OCI-LY3 (cell line): ENCODE results near the gene RPS6KA1.
A peak's percentile ranks its signal among the peaks of the same experiment; 100 is the strongest.

ENCODE experiments used
- H2AFZ ChIP-seq: fragments of 200-600, 300-600 bp; shearing (Covaris generic); 2 replicates; pipeline ENCODE4 v1.6.0; 2014; ENCODE audit warnings: antibody characterized with exemption, low read depth, low read length
- H3K27ac ChIP-seq: fragments of 200-600, 300-600 bp; sonication (generic); 2 replicates; pipeline ENCODE4 v1.5.1; 2014; ENCODE audit warnings: mild to moderate bottlenecking, low read length, moderate library complexity, mixed read lengths
- H3K27me3 ChIP-seq: fragments of 200-600, 300-600 bp; sonication (generic); 2 replicates; pipeline ENCODE4 v1.6.1; 2014; ENCODE audit warnings: low read depth, low read length, mixed read lengths
- H3K36me3 ChIP-seq: fragments of 200-600, 300-600 bp; sonication (generic); replicated peaks from 2 replicates; pipeline ENCODE3; 2014; ENCODE audit warnings: low read depth, low read length, mixed read lengths
- H3K4me1 ChIP-seq: fragments of 300-600, 200-600 bp; sonication (generic); 2 replicates; pipeline ENCODE4 v1.6.1; 2014; ENCODE audit warnings: low read length, mixed read lengths
- H3K4me2 ChIP-seq: fragments of 200-600, 300-600 bp; sonication (generic); 2 replicates; pipeline ENCODE4 v1.6.1; 2014; ENCODE audit warnings: low read length, mixed read lengths
- H3K4me3 ChIP-seq: fragments of 300-600, 200-600 bp; sonication (generic); 2 replicates; pipeline ENCODE4 v1.5.1; 2014; ENCODE audit warnings: antibody characterized with exemption, mild to moderate bottlenecking, low read length, moderate library complexity
- H3K79me2 ChIP-seq: fragments of 300-600, 200-600 bp; shearing (Covaris generic); 2 replicates; pipeline ENCODE4 v1.6.1; 2014; ENCODE audit warnings: mild to moderate bottlenecking, low read length, mixed read lengths
- H3K9ac ChIP-seq: fragments of 300-600, 200-600 bp; shearing (Covaris generic); 2 replicates; pipeline ENCODE4 v1.6.0; 2014; ENCODE audit warnings: mild to moderate bottlenecking, low read length, moderate library complexity
- H3K9me3 ChIP-seq: fragments of 200-600, 300-600 bp; shearing (Covaris generic); 2 replicates; pipeline ENCODE4 v1.6.1; 2014; ENCODE audit warnings: low read length, mixed read lengths; ENCODE audit not compliant: insufficient read depth
- H4K20me1 ChIP-seq: fragments of 200-600, 300-600 bp; sonication (generic); 2 replicates; pipeline ENCODE4 v1.6.1; 2016; ENCODE audit warnings: low read length, mixed read lengths; ENCODE audit not compliant: insufficient read depth
- EZH2phosphoT487 ChIP-seq: fragments of 200-600 bp; shearing (Covaris generic); IDR thresholded peaks from 2 replicates; pipeline ENCODE4 v1.6.1; 2018; ENCODE audit warnings: antibody characterized with exemption, mixed run types, low read depth
- TF ChIP-seq, protein P1 (sequence below): fragments of 200-600, 300-600 bp; sonication (generic); IDR thresholded peaks from 2 replicates; pipeline ENCODE4 v1.5.1; 2014; ENCODE audit warnings: antibody characterized with exemption, low read length, low read depth

RPS6KA1 gene

GRCh38 chr1:26530895-26531598 lies 1.5 kb downstream of the RPS6KA1 start:
- Histone ChIP-seq H4K20me1 (no peaks in the 10 kb centered on the region), H3K9ac (0 out of 2 replicates have a peak overlapping the region, but pooled peaks have one; percentile 67), H3K9me3 (no peaks in the 10 kb centered on the region), H3K27me3 (no peaks in the 10 kb centered on the region), H3K27ac (no peak overlapping the region), H3K4me3 (peak overlapping the region; percentile 91), H3K4me1 (peaks cover 17% of the 10 kb centered on the region), H3K36me3 (no peaks in the 10 kb centered on the region), H2AFZ (no peak overlapping the region), H3K4me2 (peak overlapping the region; percentile 98), H3K79me2 (no peaks in the 10 kb centered on the region)
- no peak for TF ChIP-seq EZH2phosphoT487
- TF ChIP-seq, protein P1, sequence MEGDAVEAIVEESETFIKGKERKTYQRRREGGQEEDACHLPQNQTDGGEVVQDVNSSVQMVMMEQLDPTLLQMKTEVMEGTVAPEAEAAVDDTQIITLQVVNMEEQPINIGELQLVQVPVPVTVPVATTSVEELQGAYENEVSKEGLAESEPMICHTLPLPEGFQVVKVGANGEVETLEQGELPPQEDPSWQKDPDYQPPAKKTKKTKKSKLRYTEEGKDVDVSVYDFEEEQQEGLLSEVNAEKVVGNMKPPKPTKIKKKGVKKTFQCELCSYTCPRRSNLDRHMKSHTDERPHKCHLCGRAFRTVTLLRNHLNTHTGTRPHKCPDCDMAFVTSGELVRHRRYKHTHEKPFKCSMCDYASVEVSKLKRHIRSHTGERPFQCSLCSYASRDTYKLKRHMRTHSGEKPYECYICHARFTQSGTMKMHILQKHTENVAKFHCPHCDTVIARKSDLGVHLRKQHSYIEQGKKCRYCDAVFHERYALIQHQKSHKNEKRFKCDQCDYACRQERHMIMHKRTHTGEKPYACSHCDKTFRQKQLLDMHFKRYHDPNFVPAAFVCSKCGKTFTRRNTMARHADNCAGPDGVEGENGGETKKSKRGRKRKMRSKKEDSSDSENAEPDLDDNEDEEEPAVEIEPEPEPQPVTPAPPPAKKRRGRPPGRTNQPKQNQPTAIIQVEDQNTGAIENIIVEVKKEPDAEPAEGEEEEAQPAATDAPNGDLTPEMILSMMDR: no peak

GRCh38 chr1:26531651-26532131 lies 2.1 kb downstream of the RPS6KA1 start:
- peaks cover 17% of the 10 kb centered on the region for H3K4me1 ChIP-seq

GRCh38 chr1:26533951-26534509 lies 4.5 kb downstream of the RPS6KA1 start:
- Histone ChIP-seq H3K36me3 (no peaks in the 10 kb centered on the region), H2AFZ (no peak overlapping the region), H3K4me1 (peaks cover 27% of the 10 kb centered on the region), H3K9me3 (no peaks in the 10 kb centered on the region), H4K20me1 (no peaks in the 10 kb centered on the region), H3K4me2 (no peak overlapping the region), H3K27ac (no peak overlapping the region), H3K79me2 (no peaks in the 10 kb centered on the region), H3K4me3 (no peak overlapping the region), H3K27me3 (no peaks in the 10 kb centered on the region), H3K9ac (no peak overlapping the region)
- TF ChIP-seq, protein P1: no peak
- no peak for TF ChIP-seq EZH2phosphoT487

More at GRCh38 chr1:26531651-26532131, 2.1 kb downstream of the RPS6KA1 start:
- Histone ChIP-seq H3K9me3 (no peaks in the 10 kb centered on the region), H3K79me2 (no peaks in the 10 kb centered on the region), H3K4me2 (no peak overlapping the region), H3K9ac (no peak overlapping the region), H4K20me1 (no peaks in the 10 kb centered on the region), H3K27me3 (no peaks in the 10 kb centered on the region), H2AFZ (no peak overlapping the region), H3K4me3 (no peak overlapping the region), H3K36me3 (no peaks in the 10 kb centered on the region), H3K27ac (no peak overlapping the region)
- no peak for TF ChIP-seq EZH2phosphoT487
- TF ChIP-seq, protein P1: no peak

- Histone ChIP-seq H3K9ac (no peak overlapping the region), H3K36me3 (no peaks in the 10 kb centered on the region), H3K27ac (no peak overlapping the region), H2AFZ (no peak overlapping the region), H3K4me3 (no peak overlapping the region), H3K9me3 (no peaks in the 10 kb centered on the region), H3K27me3 (no peaks in the 10 kb centered on the region), H4K20me1 (no peaks in the 10 kb centered on the region), H3K4me1 (peaks cover 38% of the 10 kb centered on the region), H3K4me2 (no peak overlapping the region), H3K79me2 (no peaks in the 10 kb centered on the region)
- TF ChIP-seq, protein P1: no peak
- TF ChIP-seq EZH2phosphoT487: no peak
These were observed 5.6 kb downstream of the RPS6KA1 start for GRCh38 chr1:26535201-26535600.
